MCF 10A (cell line): ENCODE results near the gene TUBGCP3. TPM values are rescaled to one million over a fixed set of nuclear protein-coding genes. Genes with fewer than 3 reads are reported as not detected.

Experiments used
- BruUV-seq: library from RNA; stranded (reverse); fragments of 400-500 nt; replicated peaks from 2 replicates; lab custom pipeline; 2021; lab: Mats Ljungman, UMichigan
- CTCF ChIA-PET: fragments of 300-600 bp; sonication (Branson Sonifier 250); formaldehyde crosslinking; extraction: SDS; loops from one replicate; lab custom pipeline; 2021; ENCODE audit warnings: antibody characterized with exemption, inconsistent platforms; lab: Yijun Ruan, JAX
- POLR2A ChIA-PET: fragments of 300-600, 350-650 bp; sonication (Branson Sonifier 250); formaldehyde crosslinking; extraction: SDS; loops from one replicate; lab custom pipeline; 2020; ENCODE audit warnings: antibody characterized with exemption, inconsistent platforms; lab: Yijun Ruan, JAX
- DNase-seq: peaks from one replicate; pipeline ENCODE4 v3.0.0-alpha.2; 2018; ENCODE audit not compliant: unreplicated experiment
- H3K27ac Mint-ChIP-seq: one replicate; pipeline ENCODE4 v1.8.0; 2022; ENCODE audit warnings: mild to moderate bottlenecking, low read depth, mixed read lengths; ENCODE audit not compliant: unreplicated experiment
- H3K27me3 Mint-ChIP-seq: one replicate; pipeline ENCODE4 v1.8.0; 2022; ENCODE audit warnings: mixed read lengths; ENCODE audit not compliant: insufficient read depth, unreplicated experiment
- H3K36me3 Mint-ChIP-seq: one replicate; pipeline ENCODE4 v1.8.0; 2022; ENCODE audit warnings: mild to moderate bottlenecking, moderate library complexity, mixed read lengths; ENCODE audit not compliant: insufficient read depth, unreplicated experiment
- H3K4me1 Mint-ChIP-seq: one replicate; pipeline ENCODE4 v1.8.0; 2022; ENCODE audit warnings: mixed read lengths; ENCODE audit not compliant: insufficient read depth, unreplicated experiment
- H3K4me3 Mint-ChIP-seq: one replicate; pipeline ENCODE4 v1.8.0; 2022; ENCODE audit warnings: mild to moderate bottlenecking, moderate library complexity, mixed read lengths; ENCODE audit not compliant: unreplicated experiment
- H3K9me3 Mint-ChIP-seq: one replicate; pipeline ENCODE4 v1.8.0; 2022; ENCODE audit warnings: mixed read lengths; ENCODE audit not compliant: unreplicated experiment
- intact Hi-C: fragments of 100-400 bp; cut with micrococcal nuclease; formaldehyde crosslinking; loops from 2 replicates; pipeline ENCODE4 v1.14.1; 2022
- total RNA-seq: library from RNA; stranded (reverse); gene quantifications from 2 replicates; pipeline ENCODE4 v1.2.3, GENCODE V29; 2022
- TF ChIP-seq, protein P1 (sequence below): fragments of 200-600 bp; IDR thresholded peaks from one replicate; pipeline ENCODE4 v1.8.0; 2022; ENCODE audit warnings: antibody characterized with exemption, mild to moderate bottlenecking; ENCODE audit not compliant: unreplicated experiment

The TUBGCP3 gene
- total RNA-seq, 1 experiment from 2014 or later: 35.7 TPM

DNA sequence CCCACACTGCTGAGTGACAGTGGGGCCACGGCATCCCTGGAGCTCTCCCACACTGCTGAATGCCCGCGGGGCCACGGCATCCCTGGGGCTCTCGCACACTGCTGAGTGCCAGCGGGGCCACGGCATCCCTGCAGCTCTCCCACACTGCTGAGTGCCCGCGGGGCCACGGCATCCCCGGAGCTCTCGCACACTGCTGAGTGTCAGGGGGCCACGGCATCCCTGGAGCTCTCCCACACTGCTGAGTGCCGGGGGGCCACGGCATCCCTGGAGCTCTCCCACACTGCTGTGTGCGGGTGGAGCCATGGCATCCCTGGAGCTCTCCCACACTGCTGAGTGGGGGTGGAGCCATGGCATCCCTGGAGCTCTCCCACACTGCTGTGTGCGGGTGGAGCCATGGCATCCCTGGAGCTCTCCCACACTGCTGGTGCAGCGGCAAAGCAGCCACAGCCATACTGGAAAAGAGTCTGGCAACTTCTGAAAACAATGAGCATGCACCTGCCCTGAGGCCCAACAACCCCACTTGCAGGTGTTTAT, 8.6 kb downstream of the TUBGCP3 start:
- intact Hi-C loops: no loop called here
- H3K27ac Mint-ChIP-seq: no peak overlapping the region
- DNase-seq: no peak
- CTCF ChIA-PET: no interaction called here
- no peak overlapping the region for H3K4me3 Mint-ChIP-seq
- POLR2A ChIA-PET: no interaction called here
- no peaks in the 10 kb centered on the region for H3K9me3 Mint-ChIP-seq
- no peaks in the 10 kb centered on the region for H3K36me3 Mint-ChIP-seq
- TF ChIP-seq, protein P1, sequence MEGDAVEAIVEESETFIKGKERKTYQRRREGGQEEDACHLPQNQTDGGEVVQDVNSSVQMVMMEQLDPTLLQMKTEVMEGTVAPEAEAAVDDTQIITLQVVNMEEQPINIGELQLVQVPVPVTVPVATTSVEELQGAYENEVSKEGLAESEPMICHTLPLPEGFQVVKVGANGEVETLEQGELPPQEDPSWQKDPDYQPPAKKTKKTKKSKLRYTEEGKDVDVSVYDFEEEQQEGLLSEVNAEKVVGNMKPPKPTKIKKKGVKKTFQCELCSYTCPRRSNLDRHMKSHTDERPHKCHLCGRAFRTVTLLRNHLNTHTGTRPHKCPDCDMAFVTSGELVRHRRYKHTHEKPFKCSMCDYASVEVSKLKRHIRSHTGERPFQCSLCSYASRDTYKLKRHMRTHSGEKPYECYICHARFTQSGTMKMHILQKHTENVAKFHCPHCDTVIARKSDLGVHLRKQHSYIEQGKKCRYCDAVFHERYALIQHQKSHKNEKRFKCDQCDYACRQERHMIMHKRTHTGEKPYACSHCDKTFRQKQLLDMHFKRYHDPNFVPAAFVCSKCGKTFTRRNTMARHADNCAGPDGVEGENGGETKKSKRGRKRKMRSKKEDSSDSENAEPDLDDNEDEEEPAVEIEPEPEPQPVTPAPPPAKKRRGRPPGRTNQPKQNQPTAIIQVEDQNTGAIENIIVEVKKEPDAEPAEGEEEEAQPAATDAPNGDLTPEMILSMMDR: no peak
- no peaks in the 10 kb centered on the region for H3K27me3 Mint-ChIP-seq
- peaks cover 13% of the 10 kb centered on the region for H3K4me1 Mint-ChIP-seq
- no TSS peak for BruUV-seq

DNA sequence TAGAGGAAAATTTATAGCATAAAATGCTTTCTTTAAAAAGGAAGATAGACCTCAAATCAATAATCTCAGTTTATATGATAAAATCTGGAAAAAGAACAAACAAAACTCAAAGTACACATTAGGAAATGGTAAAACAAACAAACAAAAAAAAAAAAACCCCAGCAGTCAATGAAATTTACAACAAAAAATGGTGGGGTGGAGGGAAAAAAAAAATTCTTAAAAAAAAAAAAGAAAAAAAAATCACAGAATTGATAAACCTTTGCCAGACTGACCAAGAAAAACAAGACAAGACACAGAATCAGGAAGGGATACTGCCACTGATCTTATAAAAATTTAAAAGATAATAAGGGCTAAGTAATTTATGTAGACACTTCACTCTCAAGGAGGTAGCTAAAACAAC, 11.2 kb downstream of the TUBGCP3 start:
- intact Hi-C loops: no loop called here
- H3K4me3 Mint-ChIP-seq: no peak overlapping the region
- H3K9me3 Mint-ChIP-seq: no peaks in the 10 kb centered on the region
- no peaks in the 10 kb centered on the region for H3K27me3 Mint-ChIP-seq
- H3K4me1 Mint-ChIP-seq: peaks cover 13% of the 10 kb centered on the region
- POLR2A ChIA-PET: interaction anchor here (1.3 kb wide), 1 partner anchor 7 kb away, joined by 3 read pairs; no protein-coding TSS in a partner anchor
- no peaks in the 10 kb centered on the region for H3K36me3 Mint-ChIP-seq
- no TSS peak for BruUV-seq
- TF ChIP-seq, protein P1: no peak
- CTCF ChIA-PET: no interaction called here
- DNase-seq: no peak
- no peak overlapping the region for H3K27ac Mint-ChIP-seq

DNA sequence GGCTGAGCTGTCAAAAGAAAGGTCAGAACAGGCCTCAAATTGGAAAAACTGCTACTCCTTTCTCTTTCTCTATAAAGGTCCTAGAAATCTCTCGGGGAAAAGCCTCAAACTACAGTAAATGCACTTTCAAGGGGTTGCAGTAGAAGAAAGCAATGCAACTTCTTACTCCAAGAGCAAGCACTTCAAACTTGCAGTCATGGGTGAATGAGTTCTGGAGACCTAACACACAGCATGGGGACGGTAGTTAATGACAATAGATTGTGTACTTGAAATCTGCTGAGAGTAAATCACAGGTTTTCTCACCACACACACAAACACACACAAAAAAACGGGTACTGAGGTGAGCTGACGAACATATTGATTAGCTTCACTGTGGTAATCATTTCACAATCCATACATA, 11.8 kb downstream of the TUBGCP3 start:
- intact Hi-C loops: no loop called here
- H3K27me3 Mint-ChIP-seq: no peaks in the 10 kb centered on the region
- H3K27ac Mint-ChIP-seq: no peak overlapping the region
- H3K9me3 Mint-ChIP-seq: no peaks in the 10 kb centered on the region
- no peaks in the 10 kb centered on the region for H3K36me3 Mint-ChIP-seq
- POLR2A ChIA-PET: interaction anchor here (1.3 kb wide), 1 partner anchor 8 kb away, joined by 3 read pairs; no protein-coding TSS in a partner anchor
- H3K4me1 Mint-ChIP-seq: peaks cover 13% of the 10 kb centered on the region
- DNase-seq: no peak
- no peak overlapping the region for H3K4me3 Mint-ChIP-seq
- TF ChIP-seq, protein P1: no peak
- CTCF ChIA-PET: interaction anchor here (1.0 kb wide), 1 partner anchor 30 kb away, joined by 3 read pairs; no protein-coding TSS in a partner anchor
- no TSS peak for BruUV-seq

DNA sequence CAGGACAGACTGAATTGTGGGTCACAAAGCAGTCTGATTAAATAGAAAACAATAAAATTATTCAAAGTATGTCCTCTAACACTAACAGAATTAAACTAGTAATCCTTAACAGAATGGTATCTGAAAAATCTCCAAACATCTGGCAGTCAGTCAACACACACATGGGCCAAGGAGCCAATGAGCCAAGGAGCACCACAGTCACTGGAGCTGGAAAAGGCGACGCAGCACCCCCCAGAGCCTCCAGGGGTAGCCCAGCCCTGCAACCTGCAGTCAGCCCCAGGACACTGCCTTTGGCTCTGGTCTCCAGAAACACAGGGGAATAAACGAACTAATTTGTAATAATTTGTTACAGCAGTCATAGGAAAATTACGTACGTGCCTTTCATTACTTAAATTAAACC, 12.3 kb downstream of the TUBGCP3 start:
- no peak overlapping the region for H3K27ac Mint-ChIP-seq
- H3K27me3 Mint-ChIP-seq: no peaks in the 10 kb centered on the region
- no peak overlapping the region for H3K4me3 Mint-ChIP-seq
- POLR2A ChIA-PET: interaction anchor here (1.3 kb wide), 1 partner anchor 9 kb away, joined by 3 read pairs; no protein-coding TSS in a partner anchor
- TF ChIP-seq, protein P1: no peak
- no peak for DNase-seq
- H3K36me3 Mint-ChIP-seq: no peaks in the 10 kb centered on the region
- CTCF ChIA-PET: interaction anchor here (1.0 kb wide), 1 partner anchor 31 kb away, joined by 3 read pairs; no protein-coding TSS in a partner anchor
- no TSS peak for BruUV-seq
- H3K4me1 Mint-ChIP-seq: peaks cover 12% of the 10 kb centered on the region
- intact Hi-C loops: no loop called here
- no peaks in the 10 kb centered on the region for H3K9me3 Mint-ChIP-seq
